NAMALWA (cell line): ENCODE measurements around the gene OXT.
A peak's percentile ranks its signal among the peaks of the same experiment; 100 is the strongest.
"Not testable (repeated sequence)": the region's sequence is repeated elsewhere in the genome, so short reads cannot be mapped to it uniquely, and the experiment has no call there.

Experiments used
- DNase-seq: peaks from one replicate; pipeline ENCODE4 v3.0.0-alpha.2; 2015; ENCODE audit warnings: low spot score

Gene OXT

DNA sequence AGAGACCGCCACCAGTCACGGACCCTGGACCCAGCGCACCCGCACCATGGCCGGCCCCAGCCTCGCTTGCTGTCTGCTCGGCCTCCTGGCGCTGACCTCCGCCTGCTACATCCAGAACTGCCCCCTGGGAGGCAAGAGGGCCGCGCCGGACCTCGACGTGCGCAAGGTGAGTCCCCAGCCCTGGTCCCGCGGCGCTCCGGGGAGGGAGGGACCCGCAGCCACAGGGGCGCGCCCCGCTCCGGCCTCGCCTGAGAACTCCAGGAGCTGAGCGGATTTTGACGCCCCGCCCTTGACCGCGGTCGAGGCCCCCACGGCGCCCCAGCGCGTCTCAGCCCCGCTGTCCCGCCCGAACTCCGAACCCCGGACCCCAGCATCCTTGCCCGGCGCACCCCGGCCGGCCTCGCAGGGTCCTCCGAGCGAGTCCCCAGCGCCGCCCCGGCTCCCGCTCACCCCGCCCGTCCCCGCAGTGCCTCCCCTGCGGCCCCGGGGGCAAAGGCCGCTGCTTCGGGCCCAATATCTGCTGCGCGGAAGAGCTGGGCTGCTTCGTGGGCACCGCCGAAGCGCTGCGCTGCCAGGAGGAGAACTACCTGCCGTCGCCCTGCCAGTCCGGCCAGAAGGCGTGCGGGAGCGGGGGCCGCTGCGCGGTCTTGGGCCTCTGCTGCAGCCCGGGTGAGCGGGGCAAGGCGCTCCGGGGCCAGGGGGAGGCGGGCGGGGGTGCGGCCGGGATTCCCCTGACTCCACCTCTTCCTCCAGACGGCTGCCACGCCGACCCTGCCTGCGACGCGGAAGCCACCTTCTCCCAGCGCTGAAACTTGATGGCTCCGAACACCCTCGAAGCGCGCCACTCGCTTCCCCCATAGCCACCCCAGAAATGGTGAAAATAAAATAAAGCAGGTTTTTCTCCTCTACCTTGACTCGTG is at the start of gene OXT:
TSS of gene OXT (plus strand) at position 11 of the 920 bp plus-strand sequence. CDS start at position 47, 36 bp downstream.
- no peak for DNase-seq

DNA sequence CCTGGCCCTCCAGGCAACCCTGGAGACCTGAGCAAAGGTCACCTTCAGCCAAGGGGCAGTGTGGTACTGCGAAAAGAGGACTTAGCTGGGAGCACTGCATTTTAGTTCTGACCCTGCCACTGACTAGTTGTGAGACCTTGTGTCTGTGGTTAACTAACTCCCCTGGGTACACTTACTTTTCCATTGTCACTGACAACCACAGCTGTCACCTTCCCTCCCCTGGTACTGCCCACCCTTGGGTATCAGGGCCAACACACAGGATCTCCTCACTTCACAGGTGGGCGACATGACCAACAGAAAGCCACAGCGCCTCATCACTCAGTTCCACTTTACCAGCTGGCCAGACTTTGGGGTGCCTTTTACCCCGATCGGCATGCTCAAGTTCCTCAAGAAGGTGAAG is 49.6 kb upstream of the OXT start:
- DNase-seq = no peak

DNA sequence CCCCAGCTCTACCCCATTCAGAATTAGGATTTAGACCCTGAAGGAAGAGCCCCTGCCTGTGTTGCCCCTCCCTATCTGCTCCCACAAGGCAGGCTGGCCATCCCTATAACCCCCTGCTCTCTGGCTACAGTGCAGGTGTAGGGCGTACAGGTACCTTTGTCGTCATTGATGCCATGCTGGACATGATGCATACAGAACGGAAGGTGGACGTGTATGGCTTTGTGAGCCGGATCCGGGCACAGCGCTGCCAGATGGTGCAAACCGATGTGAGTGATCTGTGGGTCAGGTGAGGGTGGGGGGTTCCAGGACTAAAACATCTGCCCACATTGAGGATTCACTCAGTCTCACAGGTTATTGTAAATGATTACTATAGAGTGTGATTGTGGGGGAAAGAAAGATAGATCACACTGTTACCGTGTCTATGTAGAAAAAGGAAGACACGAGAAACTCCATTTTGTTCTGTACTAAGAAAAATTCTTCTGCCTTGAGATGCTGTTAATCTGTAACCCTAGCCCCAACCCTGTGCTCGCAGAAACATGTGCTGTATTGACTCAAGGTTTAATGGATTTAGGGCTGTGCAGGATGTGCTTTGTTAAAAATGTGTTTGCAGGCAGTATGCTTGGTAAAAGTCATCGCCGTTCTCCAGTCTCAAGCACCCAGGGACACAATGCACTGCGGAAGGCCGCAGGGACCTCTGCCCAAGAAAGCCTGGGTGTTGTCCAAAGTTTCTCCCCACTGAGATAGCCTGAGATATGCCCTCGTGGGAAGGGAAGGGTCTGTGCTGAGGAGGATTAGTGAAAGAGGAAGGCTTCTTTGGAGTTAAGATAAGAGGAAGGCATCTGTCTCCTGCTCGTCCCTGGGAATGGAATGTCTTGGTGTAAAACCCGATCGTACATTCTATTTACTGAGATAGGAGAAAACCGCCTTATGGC is 48.6 kb upstream of the OXT start:
- DNase-seq = not testable (repeated sequence)

DNA sequence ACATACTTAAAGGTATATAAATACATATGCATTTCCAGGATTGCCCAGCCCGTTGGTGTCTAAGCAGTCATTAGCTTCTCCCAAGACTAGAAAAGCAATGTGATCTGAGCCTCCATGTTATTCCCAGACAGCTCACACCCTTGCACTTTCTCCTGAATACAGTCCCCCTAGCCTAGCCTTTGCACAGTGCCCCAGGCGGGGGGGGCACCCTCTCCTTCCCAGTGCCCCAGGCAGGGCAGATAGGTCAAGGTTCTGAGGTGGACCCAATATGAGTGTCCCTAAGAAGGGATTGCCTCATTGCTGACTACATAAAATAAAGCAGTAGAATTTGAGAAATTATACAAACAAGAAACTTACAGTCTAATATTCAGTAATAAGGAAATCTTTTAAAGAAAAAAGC is 43.4 kb upstream of the OXT start:
- DNase-seq = no peak

- no peak for DNase-seq
Observed at GRCh38 chr20:3031524-3032147, 39.8 kb upstream of the OXT start.

- no peak for DNase-seq
Observed at GRCh38 chr20:3032624-3033023, 38.8 kb upstream of the OXT start.

DNA sequence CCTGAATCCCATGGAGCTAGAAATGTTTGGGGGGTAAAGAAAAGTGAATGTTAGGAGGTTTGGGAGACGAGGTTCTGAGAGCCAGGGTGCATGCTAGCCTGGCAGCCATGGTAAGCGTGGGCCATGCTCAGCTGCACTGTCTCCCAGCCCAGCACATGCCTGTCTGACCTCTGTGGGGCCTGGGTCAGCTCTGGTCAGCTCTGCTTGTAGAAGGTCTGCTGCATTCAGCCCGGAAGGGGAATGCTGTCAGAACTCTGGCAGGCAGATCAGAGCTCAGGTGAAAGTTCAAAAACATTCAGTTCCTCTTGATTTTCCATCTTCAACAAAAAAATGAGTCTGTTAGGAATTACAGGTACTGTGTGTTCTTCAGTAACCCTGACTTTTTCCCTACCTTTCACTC is 33.8 kb upstream of the OXT start:
- DNase-seq = no peak

DNA sequence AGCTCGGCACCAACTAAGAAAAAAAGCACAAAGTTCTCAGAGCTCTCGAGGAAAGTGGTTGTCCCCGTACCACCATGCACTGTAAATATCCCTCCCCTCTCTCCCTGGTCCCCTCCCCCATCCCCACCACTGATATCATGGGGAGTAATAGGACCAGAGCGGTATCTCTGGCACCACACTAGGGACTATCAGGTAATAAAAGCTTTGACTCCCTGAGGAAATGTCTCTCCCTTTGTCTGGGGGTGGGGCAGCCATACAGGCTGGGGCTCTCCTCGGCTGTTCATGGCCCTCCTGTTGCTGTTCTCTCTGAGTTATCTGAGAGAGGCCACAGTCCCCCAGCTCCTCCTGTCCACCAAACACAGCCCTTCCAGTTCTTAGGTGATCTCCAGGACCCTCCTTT is 33.0 kb upstream of the OXT start:
- DNase-seq = no peak

- no peak for DNase-seq
Observed at GRCh38 chr20:3039426-3039825, 32.0 kb upstream of the OXT start.

- DNase-seq = no peak
Observed at GRCh38 chr20:3040086-3040485, 31.3 kb upstream of the OXT start.

DNA sequence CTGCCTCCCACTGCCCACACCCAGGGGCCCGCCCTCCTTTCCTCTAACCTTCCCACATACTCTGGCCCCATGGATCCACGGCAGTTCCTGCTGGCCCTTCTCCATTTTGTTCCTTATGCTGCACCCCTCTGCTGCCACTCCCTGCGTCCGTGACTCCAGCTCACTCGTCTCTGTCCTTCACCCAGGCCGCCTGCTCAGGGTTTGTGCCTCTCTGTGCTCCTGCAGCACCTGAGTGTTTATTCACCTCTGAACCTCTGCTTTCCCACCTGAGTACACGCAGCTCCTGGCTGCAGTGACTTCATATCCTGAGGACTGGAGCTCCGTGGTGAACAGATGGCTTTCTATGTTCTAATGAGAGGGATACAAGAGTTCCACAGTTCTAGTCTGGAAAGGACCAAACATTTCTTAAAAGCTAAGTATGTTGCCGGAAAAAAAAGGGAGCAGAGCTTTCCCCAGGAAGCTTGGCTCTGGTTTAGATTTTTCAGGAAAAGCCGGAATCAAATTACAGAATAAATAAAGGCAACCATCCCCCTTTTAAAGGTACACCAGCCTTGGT is 29.5 kb upstream of the OXT start:
- no peak for DNase-seq

DNA sequence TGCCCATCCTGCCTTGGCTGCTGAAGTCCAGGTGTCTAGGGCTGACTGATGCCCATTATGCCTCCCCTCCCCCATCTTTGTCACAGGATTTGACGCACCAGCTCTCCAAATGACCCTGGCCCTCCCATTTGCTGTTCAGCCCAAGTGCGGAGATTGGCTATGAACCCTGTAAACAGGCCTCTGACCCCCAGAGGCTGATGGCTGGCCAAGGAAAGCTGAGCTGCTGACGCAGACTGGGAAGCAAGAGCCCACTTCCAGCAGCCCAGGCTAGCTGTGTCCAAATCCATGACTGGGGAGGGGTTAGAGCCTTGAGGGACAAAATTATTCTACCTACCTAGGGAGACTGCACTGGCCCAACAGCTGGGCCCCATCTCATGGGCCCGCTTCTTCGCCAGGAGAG is 28.8 kb upstream of the OXT start:
- DNase-seq = no peak

DNA sequence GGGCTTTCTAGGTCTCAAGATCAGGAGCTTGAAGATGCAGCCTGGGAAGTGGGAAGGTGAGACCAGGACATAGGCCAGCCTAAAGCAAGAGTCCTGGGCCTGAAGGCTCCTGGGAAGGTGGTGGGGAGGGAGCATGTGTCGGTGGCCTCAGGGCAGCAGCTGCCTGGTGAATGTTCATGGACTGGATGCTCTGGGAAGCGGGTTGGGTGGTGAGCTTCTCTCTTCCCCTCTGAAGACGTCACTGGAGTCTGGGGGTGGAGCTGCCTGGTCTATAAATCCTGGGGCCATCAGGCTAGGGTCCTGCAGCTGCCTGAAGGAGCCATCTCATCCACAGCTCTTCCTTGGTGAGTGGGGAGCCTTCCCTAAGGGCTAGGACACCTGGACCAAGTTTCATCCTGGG is 28.1 kb upstream of the OXT start, which contains the start of gene GNRH2:
TSS of gene GNRH2 (plus strand) at position 301 of the 400 bp plus-strand sequence. CDS start 793 bp downstream, outside the sequence.
- DNase-seq = no peak

DNA sequence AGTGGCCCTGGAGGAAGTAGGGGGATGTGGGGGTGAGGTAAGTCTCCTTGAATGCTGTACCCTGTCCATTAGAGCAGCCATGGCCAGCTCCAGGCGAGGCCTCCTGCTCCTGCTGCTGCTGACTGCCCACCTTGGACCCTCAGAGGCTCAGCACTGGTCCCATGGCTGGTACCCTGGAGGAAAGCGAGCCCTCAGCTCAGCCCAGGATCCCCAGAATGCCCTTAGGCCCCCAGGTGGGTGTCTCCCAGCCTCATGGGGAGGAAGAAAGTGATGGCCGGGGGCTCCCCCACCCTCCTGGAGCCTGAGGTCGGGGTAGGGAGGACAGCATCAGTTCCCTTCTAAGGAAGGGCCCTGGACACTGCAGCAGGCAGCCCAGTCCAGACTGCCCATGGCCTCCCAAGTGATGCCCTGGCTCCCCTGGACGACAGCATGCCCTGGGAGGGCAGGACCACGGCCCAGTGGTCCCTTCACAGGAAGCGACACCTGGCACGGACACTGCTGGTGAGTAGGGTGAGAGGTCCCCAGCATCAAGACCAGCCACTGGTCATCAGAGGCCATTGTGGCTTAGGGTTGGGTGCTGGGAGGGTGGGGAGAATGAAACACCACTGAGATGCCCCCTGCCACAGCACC is 27.0 kb upstream of the OXT start:
- DNase-seq = no peak

GRCh38 chr20:3045042-3045815 is 26.2 kb upstream of the OXT start:
- DNase-seq = peak; percentile 56

DNA sequence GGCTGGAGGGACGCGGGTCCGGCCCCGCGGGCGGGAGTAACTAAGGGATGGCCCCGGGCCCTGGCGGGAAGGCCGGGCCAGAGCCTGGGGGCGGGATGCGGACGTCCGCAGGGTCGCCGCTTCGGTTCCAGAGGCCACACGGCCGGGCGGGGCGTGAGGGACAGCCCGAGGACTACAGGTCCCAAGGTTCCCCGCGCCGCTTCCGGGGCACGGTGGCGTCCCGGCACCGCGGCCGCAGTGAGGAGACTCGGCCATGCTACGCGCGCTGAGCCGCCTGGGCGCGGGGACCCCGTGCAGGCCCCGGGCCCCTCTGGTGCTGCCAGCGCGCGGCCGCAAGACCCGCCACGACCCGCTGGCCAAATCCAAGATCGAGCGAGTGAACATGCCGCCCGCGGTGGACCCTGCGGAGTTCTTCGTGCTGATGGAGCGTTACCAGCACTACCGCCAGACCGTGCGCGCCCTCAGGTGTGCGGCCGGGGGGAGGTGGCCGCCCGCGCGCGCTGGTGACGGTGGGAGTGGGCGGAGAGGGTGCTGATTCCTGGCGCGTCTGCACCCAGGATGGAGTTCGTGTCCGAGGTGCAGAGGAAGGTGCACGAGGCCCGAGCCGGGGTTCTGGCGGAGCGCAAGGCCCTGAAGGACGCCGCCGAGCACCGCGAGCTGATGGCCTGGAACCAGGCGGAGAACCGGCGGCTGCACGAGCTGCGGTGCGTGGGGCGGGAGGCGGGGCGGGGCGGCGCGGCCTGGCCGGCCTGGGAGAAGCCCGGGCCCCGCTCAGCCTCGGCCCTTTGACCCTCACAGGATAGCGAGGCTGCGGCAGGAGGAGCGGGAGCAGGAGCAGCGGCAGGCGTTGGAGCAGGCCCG is 25.4 kb upstream of the OXT start, which contains the start of gene MRPS26:
TSS of gene MRPS26 (plus strand) at position 237 of the 861 bp plus-strand sequence. CDS start at position 254, 17 bp downstream.
- peak; percentile 86 for DNase-seq

GRCh38 chr20:3046677-3047462 is 24.6 kb upstream of the OXT start:
- DNase-seq = no peak
